ENCODE data around the gene WNT7A. TPM values are rescaled to one million over a fixed set of nuclear protein-coding genes. Genes with fewer than 3 reads are reported as not detected.

The WNT7A gene
- total RNA-seq, 1 donor from 2014 or later, result not detected

DNA sequence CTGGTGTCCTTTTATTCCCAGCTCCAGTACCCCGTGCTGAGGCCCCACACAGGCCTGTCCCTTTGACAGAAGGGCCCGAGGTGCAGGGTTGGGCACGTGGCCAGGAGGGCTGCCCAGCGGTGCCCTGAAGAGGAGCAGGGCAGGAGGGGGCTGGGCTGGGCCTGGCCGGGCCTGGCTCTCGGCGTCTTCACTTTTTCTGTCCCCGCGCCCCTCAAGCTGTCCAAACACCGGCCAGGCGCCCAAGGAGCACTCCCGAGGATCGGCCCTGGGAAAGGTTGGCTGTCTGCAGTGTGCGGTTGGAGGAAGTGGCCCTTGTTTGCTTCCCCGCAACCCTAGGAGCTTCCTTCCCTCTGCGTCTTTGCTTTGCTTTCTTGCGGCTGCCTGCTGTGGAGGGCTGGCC is 84.1 kb downstream of the WNT7A start:
- no peaks in the 10 kb centered on the region for H3K36me3 Mint-ChIP-seq (ENCODE audit: unreplicated experiment)
- no peaks in the 10 kb centered on the region for H3K9me3 Mint-ChIP-seq (ENCODE audit: unreplicated experiment)
- H3K27ac Mint-ChIP-seq (ENCODE audit: unreplicated experiment), result no peak overlapping the region
- H3K4me3 Mint-ChIP-seq (ENCODE audit: unreplicated experiment), result no peak overlapping the region
- no peaks in the 10 kb centered on the region for H3K4me1 Mint-ChIP-seq (ENCODE audit: unreplicated experiment)
- peaks cover 2% of the 10 kb centered on the region for H3K27me3 Mint-ChIP-seq (ENCODE audit: unreplicated experiment)
- DNase-seq (ENCODE audit: extremely low spot score, unreplicated experiment), result no peak
- TF ChIP-seq, protein P1, sequence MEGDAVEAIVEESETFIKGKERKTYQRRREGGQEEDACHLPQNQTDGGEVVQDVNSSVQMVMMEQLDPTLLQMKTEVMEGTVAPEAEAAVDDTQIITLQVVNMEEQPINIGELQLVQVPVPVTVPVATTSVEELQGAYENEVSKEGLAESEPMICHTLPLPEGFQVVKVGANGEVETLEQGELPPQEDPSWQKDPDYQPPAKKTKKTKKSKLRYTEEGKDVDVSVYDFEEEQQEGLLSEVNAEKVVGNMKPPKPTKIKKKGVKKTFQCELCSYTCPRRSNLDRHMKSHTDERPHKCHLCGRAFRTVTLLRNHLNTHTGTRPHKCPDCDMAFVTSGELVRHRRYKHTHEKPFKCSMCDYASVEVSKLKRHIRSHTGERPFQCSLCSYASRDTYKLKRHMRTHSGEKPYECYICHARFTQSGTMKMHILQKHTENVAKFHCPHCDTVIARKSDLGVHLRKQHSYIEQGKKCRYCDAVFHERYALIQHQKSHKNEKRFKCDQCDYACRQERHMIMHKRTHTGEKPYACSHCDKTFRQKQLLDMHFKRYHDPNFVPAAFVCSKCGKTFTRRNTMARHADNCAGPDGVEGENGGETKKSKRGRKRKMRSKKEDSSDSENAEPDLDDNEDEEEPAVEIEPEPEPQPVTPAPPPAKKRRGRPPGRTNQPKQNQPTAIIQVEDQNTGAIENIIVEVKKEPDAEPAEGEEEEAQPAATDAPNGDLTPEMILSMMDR (IDR thresholded peaks at IDR 0.05), result no peak

DNA sequence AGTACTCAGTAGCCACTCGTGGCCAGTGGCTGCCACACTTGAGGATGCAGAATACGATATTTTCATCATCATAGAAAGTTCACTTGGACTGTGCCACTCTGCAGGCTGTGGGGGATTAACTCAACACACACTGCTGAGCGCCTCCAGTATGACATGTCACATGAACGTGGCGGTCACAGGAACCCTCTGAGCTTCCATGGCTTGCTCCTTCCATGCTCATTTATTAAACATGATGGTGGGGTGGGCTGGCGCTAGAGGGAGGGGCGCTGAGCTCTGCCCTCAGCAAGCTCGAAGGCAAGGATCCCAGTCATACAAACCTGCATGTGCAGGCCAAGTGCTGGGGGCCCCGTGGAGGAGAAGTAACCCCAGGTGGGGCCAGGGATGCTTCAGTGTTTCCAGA is 85.5 kb downstream of the WNT7A start:
- H3K4me3 Mint-ChIP-seq (ENCODE audit: unreplicated experiment), result no peak overlapping the region
- TF ChIP-seq, protein P1 (IDR thresholded peaks at IDR 0.05), result no peak
- DNase-seq (ENCODE audit: extremely low spot score, unreplicated experiment), result no peak
- peaks cover 4% of the 10 kb centered on the region for H3K27me3 Mint-ChIP-seq (ENCODE audit: unreplicated experiment)
- no peaks in the 10 kb centered on the region for H3K4me1 Mint-ChIP-seq (ENCODE audit: unreplicated experiment)
- H3K27ac Mint-ChIP-seq (ENCODE audit: unreplicated experiment), result no peak overlapping the region
- H3K36me3 Mint-ChIP-seq (ENCODE audit: unreplicated experiment), result no peaks in the 10 kb centered on the region
- no peaks in the 10 kb centered on the region for H3K9me3 Mint-ChIP-seq (ENCODE audit: unreplicated experiment)

DNA sequence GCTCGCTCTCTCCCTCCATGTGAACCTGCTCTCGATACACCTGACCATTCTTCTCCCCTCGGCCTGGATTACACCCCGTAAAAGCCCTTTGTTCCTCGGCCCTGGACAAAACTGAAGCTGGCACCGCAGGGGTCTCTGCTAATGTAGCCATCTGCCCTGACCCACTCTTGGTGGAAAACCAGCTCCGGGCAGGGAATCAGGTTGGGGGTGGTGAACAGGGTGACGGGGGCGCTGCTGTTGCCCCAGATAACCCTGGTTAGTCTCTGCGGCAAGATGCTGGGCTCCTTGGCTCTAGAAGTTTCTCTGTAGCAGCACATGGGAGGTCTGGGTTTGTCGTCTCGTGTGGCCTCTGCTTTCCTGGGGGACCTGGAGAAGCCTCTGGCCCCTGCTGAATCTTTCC is 86.4 kb downstream of the WNT7A start:
- TF ChIP-seq, protein P1 (IDR thresholded peaks at IDR 0.05), result no peak
- no peak overlapping the region for H3K27ac Mint-ChIP-seq (ENCODE audit: unreplicated experiment)
- no peaks in the 10 kb centered on the region for H3K36me3 Mint-ChIP-seq (ENCODE audit: unreplicated experiment)
- H3K4me1 Mint-ChIP-seq (ENCODE audit: unreplicated experiment), result no peaks in the 10 kb centered on the region
- no peak for DNase-seq (ENCODE audit: extremely low spot score, unreplicated experiment)
- no peak overlapping the region for H3K4me3 Mint-ChIP-seq (ENCODE audit: unreplicated experiment)
- H3K9me3 Mint-ChIP-seq (ENCODE audit: unreplicated experiment), result no peaks in the 10 kb centered on the region
- H3K27me3 Mint-ChIP-seq (ENCODE audit: unreplicated experiment), result peaks cover 4% of the 10 kb centered on the region

DNA sequence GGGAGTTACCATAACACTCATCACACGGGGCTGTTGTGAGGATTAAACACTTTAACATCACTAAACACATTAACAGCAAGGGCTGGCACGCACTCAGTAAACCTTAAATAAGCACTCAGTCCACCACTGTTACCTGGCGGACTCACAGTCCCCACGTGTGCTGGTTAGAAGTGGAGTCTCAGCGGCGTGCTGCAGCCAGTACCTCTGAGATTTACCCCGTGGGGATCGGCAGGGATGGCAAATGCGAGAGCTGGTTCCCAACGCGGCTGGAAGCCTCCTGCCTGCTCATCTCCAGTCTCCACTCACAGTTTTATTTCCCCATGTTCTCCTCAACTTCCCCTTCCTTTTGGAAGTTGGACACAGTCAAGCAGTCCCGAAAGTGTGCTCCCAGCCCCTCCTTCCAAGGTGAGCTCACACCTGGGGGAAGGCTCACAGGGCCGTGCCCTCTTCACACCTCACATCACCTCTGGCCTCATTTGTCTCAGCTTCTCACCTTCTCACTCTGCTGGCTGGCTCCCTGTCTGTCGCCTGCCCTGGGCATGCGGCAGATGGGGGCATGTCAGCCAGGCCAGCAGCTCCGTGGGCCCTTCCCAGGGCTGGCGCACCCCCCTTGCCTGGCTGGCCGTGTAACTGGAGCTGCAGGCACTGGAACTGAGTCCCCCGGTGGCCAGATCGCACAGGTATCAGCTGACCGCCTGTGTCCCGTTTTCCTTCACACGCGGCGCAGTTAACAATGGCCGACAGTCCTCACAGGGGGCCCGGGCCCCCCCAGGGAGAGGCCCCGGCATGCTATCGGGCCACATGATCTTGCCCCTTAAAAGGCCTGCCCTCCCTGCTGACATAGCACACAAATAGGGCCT is 87.1 kb downstream of the WNT7A start:
- no peak overlapping the region for H3K4me3 Mint-ChIP-seq (ENCODE audit: unreplicated experiment)
- TF ChIP-seq, protein P1 (IDR thresholded peaks at IDR 0.05), result no peak
- DNase-seq (ENCODE audit: extremely low spot score, unreplicated experiment), result no peak
- no peaks in the 10 kb centered on the region for H3K36me3 Mint-ChIP-seq (ENCODE audit: unreplicated experiment)
- H3K27ac Mint-ChIP-seq (ENCODE audit: unreplicated experiment), result no peak overlapping the region
- H3K9me3 Mint-ChIP-seq (ENCODE audit: unreplicated experiment), result no peaks in the 10 kb centered on the region
- peaks cover 4% of the 10 kb centered on the region for H3K27me3 Mint-ChIP-seq (ENCODE audit: unreplicated experiment)
- H3K4me1 Mint-ChIP-seq (ENCODE audit: unreplicated experiment), result no peaks in the 10 kb centered on the region

DNA sequence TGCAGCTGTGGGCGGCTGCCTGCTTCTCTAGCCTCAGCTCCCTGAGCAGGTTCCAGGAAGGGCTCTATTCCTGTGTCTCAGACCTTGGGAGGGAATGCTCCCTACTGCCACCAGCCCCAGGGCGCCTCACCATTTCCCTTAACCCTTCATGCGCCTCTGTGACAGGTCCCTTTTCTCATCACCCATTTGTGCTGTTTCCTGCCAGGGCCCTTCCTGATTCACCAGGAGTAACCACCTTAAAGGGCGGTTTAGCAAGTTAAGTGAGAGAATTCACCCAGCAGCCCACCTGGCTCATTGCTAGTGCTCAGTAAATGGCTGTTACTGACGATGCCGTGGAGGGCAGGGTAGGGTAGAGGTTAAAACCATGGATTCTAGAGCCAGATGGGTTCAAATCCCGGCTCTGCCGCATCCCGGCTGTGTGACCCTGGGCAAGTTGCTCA is 87.8 kb downstream of the WNT7A start:
- Mint-ChIP-seq H3K9me3 (ENCODE audit: unreplicated experiment) (no peaks in the 10 kb centered on the region), H3K27ac (ENCODE audit: unreplicated experiment) (no peak overlapping the region), H3K27me3 (ENCODE audit: unreplicated experiment) (peaks cover 4% of the 10 kb centered on the region), H3K4me1 (ENCODE audit: unreplicated experiment) (no peaks in the 10 kb centered on the region), H3K4me3 (ENCODE audit: unreplicated experiment) (no peak overlapping the region), H3K36me3 (ENCODE audit: unreplicated experiment) (no peaks in the 10 kb centered on the region)
- TF ChIP-seq, protein P1 (IDR thresholded peaks at IDR 0.05), result no peak
- DNase-seq (ENCODE audit: extremely low spot score, unreplicated experiment), result no peak
